Left ventricle myocardium inferior (tissue), 1 donor: ENCODE measurements around the gene CKLF. TPM values are rescaled to one million over a fixed set of nuclear protein-coding genes. Genes with fewer than 3 reads are reported as not detected.
"Not testable (repeated sequence)": the region's sequence is repeated elsewhere in the genome, so short reads cannot be mapped to it uniquely, and the experiment has no call there.

Experiments
- DNase-seq: peaks from one replicate; pipeline ENCODE4 v3.0.0-alpha.2; 2020
- H3K27ac ChIP-seq: fragments of 200-600 bp; replicated peaks from 2 replicates; pipeline ENCODE4 v1.8.0; 2021
- H3K27me3 ChIP-seq: fragments of 200-600 bp; 2 replicates; pipeline ENCODE4 v1.8.0; 2021; ENCODE audit warnings: low read depth
- H3K36me3 ChIP-seq: fragments of 200-600 bp; 2 replicates; pipeline ENCODE4 v1.8.0; 2021
- H3K4me1 ChIP-seq: fragments of 200-600 bp; 2 replicates; pipeline ENCODE4 v1.8.0; 2021
- H3K4me3 ChIP-seq: fragments of 200-600 bp; 2 replicates; pipeline ENCODE4 v1.8.0; 2021; ENCODE audit warnings: mild to moderate bottlenecking, moderate library complexity
- H3K9me3 ChIP-seq: fragments of 200-600 bp; replicated peaks from 2 replicates; pipeline ENCODE4 v1.8.0; 2021
- intact Hi-C: fragments of 100-400 bp; cut with micrococcal nuclease; formaldehyde crosslinking; loops from one replicate; pipeline ENCODE4 v1.11.0; 2022
- total RNA-seq: library from RNA; stranded (reverse); fragmentation: NEBNext Ultra II Directional; extraction: Animal tissue kit (Norgen Biotek cat#: 25700); gene quantifications from one replicate; pipeline ENCODE4 v1.2.1, GENCODE V29; 2021
- TF ChIP-seq, protein P1 (sequence below): fragments of 200-600 bp; IDR thresholded peaks from 2 replicates; pipeline ENCODE4 v1.8.0; 2021; ENCODE audit warnings: antibody characterized with exemption, mild to moderate bottlenecking, borderline replicate concordance
- donor health status: DM: no; HTN: yes; CAD: no; lungs with severe emphysema.

Gene CKLF
- total RNA-seq, 1 donor from 2014 or later = 7.8 TPM

DNA sequence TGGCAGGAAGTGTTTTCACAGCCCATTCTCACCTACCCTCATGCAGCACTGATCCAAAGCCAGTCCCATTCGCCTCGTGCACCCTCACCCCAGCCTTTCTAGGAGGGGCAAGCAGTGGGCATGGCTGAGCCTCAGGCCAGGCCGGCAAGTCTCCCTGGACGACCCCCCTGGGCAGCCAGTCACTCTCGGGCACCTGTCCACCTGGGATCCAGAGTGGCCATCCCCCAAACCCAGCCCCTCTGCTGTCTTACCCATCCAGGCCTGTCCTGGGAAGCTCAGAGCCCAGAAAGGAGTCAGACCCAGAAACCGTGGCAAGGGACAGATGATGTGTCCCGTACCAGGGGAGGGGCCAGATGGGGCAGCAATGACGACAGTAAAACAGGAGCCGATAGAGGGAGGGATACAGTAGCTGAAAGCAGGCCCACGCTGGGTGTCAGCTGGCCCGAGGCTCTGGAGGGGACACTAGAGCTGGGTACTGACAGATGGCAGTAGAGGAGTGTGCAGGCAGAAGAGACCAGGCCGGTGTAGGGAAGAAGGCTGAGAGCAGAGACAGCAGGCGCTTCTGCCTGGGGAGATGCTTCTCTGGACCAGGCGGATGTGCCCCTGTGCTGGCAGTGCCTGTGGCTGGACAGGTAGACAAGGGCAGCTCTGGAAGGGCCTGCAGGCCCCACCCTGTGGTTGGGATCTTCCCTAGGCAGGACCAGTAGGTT is 57.9 kb downstream of the CKLF start:
- DNase-seq = no peak
- Histone ChIP-seq H3K9me3 (no peaks in the 10 kb centered on the region), H3K36me3 (peaks cover 42% of the 10 kb centered on the region), H3K4me1 (peaks cover 31% of the 10 kb centered on the region), H3K27ac (no peak overlapping the region), H3K4me3 (no peak overlapping the region), H3K27me3 (no peaks in the 10 kb centered on the region)
- TF ChIP-seq, protein P1, sequence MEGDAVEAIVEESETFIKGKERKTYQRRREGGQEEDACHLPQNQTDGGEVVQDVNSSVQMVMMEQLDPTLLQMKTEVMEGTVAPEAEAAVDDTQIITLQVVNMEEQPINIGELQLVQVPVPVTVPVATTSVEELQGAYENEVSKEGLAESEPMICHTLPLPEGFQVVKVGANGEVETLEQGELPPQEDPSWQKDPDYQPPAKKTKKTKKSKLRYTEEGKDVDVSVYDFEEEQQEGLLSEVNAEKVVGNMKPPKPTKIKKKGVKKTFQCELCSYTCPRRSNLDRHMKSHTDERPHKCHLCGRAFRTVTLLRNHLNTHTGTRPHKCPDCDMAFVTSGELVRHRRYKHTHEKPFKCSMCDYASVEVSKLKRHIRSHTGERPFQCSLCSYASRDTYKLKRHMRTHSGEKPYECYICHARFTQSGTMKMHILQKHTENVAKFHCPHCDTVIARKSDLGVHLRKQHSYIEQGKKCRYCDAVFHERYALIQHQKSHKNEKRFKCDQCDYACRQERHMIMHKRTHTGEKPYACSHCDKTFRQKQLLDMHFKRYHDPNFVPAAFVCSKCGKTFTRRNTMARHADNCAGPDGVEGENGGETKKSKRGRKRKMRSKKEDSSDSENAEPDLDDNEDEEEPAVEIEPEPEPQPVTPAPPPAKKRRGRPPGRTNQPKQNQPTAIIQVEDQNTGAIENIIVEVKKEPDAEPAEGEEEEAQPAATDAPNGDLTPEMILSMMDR = no peak
- intact Hi-C loops = no loop called here

DNA sequence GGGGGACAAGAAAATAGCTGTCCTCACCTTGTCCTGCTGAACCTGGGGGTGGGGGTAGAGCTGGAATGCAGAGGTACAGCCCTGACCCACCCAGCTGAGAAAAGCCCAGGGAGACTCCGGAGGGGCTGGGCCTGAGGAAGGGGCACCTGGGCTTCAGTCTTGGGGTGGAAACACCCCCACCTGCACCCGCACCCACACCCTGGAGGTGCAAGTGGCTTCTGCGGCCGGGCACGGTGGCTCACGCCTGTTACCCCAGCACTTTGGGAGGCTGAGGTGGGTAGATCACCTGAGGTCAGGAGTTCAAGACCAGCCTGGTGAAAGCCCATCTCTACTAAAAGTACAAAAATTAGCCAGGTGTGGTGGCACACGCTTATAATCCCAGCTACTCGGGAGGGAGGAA is 59.5 kb downstream of the CKLF start:
- intact Hi-C loops, H3K4me3 ChIP-seq, H3K9me3 ChIP-seq, H3K27me3 ChIP-seq, H3K27ac ChIP-seq, DNase-seq: not testable (repeated sequence)
- H3K36me3 ChIP-seq = peaks cover 42% of the 10 kb centered on the region
- peaks cover 15% of the 10 kb centered on the region for H3K4me1 ChIP-seq

DNA sequence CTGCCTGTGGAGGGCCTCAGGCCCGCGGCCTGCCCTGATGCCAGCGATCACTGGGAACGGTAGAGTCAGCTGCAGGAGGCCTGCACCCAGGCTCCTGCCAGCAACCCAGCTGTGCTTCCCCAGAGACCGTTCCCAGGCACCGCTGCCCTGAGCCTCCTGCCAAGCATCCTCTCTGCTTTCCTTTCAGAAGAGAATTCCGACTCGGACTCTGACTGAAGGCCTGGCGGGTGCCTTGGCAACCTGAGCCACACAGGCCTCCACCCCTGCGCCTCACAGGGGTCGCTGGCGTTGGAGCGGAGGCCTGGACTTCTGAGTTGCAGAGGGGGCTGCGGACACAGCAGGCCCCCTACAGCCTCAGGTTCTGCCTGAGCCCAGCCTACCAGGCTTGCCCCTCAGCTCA is 60.0 kb downstream of the CKLF start:
- DNase-seq = no peak
- Histone ChIP-seq H3K27me3 (no peaks in the 10 kb centered on the region), H3K36me3 (peaks cover 42% of the 10 kb centered on the region), H3K27ac (no peak overlapping the region), H3K9me3 (no peaks in the 10 kb centered on the region), H3K4me3 (no peak overlapping the region), H3K4me1 (peaks cover 15% of the 10 kb centered on the region)
- intact Hi-C loops = no loop called here
- TF ChIP-seq, protein P1 = no peak

DNA sequence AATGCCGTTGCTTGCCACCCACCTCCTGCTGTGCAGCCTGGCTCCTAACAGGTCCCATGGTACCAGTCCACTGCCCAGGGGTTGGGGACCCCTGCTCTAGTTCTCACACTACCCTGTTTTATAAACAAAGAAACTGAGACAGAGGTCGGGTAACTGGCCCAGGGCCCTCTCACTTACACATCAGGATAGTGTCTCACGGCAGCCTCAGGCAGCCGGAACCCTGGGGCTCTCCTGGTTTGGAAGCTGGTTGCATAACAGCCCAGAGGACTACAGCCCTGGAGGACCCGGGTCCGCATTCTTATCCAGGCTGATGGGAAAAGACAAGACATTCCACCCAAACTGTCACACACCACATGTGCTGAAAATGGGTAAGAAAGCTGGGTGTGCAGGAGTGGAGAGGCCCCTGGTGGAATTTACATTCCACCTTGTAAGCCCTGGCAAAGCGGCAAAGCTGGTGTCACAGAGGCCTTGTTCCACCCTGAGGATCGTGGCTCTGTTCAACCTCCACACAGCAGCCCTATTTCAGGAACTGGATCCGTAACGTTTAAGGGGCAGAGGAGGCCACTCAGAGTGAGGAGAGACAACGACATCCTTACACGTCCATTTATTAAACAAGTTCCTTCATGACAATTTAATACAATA is 61.9 kb downstream of the CKLF start:
- Histone ChIP-seq H3K4me1 (peaks cover 9% of the 10 kb centered on the region), H3K27ac (no peak overlapping the region), H3K4me3 (no peak overlapping the region), H3K27me3 (no peaks in the 10 kb centered on the region), H3K36me3 (peaks cover 41% of the 10 kb centered on the region), H3K9me3 (no peaks in the 10 kb centered on the region)
- intact Hi-C loops = no loop called here
- TF ChIP-seq, protein P1 = no peak
- no peak for DNase-seq

Other genes with a start within 250 kb of the CKLF start
- 47.1 TPM for gene CDH5, start 185.9 kb upstream of the CKLF start, total RNA-seq
- gene BEAN1, start 125.3 kb upstream of the CKLF start, total RNA-seq = 0.33 TPM
- gene TK2, start 2.5 kb upstream of the CKLF start, total RNA-seq = 18.6 TPM
- 1.0 TPM for gene CMTM1, start 13.9 kb downstream of the CKLF start, total RNA-seq
- not detected for gene CMTM2, start 26.9 kb downstream of the CKLF start, total RNA-seq
- 8.3 TPM for gene CMTM3, start 52.1 kb downstream of the CKLF start, total RNA-seq
- gene CMTM4, start 144.2 kb downstream of the CKLF start, total RNA-seq = 11.3 TPM
- gene DYNC1LI2, start 199.0 kb downstream of the CKLF start, total RNA-seq = 82.9 TPM
- not detected for gene TERB1, start 249.0 kb downstream of the CKLF start, total RNA-seq